Naive thymus-derived CD8-positive, alpha-beta T cell (primary cell): ENCODE measurements around the gene FBXW11. TPM values are rescaled to one million over a fixed set of nuclear protein-coding genes. Genes with fewer than 3 reads are reported as not detected.
"Not testable (repeated sequence)": the region's sequence is repeated elsewhere in the genome, so short reads cannot be mapped to it uniquely, and the experiment has no call there.

Experiments
- ATAC-seq, 2 donors: fragments of 150-1000 bp; cut with Tn5 transposase in 1 of 2; sonication (Bioruptor Pico), chemical (Tn5 transposase) in 1 of 2; 1 replicate in 1 of 2; 2 replicates in 1 of 2; pipeline ENCODE4 v1.10.0; 2021; ENCODE audit warnings: mild to moderate bottlenecking in 2 of 2, moderate library complexity in 2 of 2
- POLR2A ChIA-PET: fragments of 350-600 bp; sonication (Branson Sonifier 250); formaldehyde crosslinking; loops from one replicate; lab custom pipeline; 2021; ENCODE audit warnings: antibody characterized with exemption; lab: Charles Lee
- DNase-seq, 10 donors: peaks; one replicate each; pipeline versions ENCODE4 v3.0.0 to v3.0.0-alpha.2; 2020 to 2022
- H3K27ac Mint-ChIP-seq, 10 donors: one replicate each; pipeline ENCODE4 v1.8.0; 2020 to 2022; ENCODE audit warnings: mild to moderate bottlenecking in 10 of 10, mixed read lengths in 10 of 10, moderate library complexity in 4 of 10, inconsistent platforms in 1 of 10
- H3K27me3 Mint-ChIP-seq, 5 donors: one replicate each; pipeline ENCODE4 v1.8.0; 2021 to 2022; ENCODE audit warnings: mixed read lengths in 5 of 5
- H3K36me3 Mint-ChIP-seq, 3 donors: one replicate each; pipeline ENCODE4 v1.8.0; 2020 to 2022; ENCODE audit warnings: mixed read lengths in 3 of 3, mild to moderate bottlenecking in 2 of 3, inconsistent platforms in 1 of 3
- H3K4me1 Mint-ChIP-seq, 4 donors: one replicate each; pipeline ENCODE4 v1.8.0; 2021 to 2022; ENCODE audit warnings: mixed read lengths in 4 of 4
- H3K4me3 Mint-ChIP-seq, 10 donors: one replicate each; pipeline ENCODE4 v1.8.0; 2020 to 2022; ENCODE audit warnings: mild to moderate bottlenecking in 10 of 10, mixed read lengths in 10 of 10, moderate library complexity in 6 of 10, inconsistent platforms in 1 of 10
- H3K9me3 Mint-ChIP-seq, 9 donors: one replicate each; pipeline ENCODE4 v1.8.0; 2020 to 2022; ENCODE audit warnings: mixed read lengths in 9 of 9, mild to moderate bottlenecking in 3 of 9, inconsistent platforms in 1 of 9, moderate library complexity in 1 of 9
- polyA plus RNA-seq, 3 donors: library from polyadenylated mRNA; unstranded; fragments of 300-500 nt; fragmentation: Illumina TruSeq; gene quantifications; one replicate each; pipeline ENCODE4 v1.2.3, GENCODE V29; 2021
- total RNA-seq, 8 experiments: library from RNA in 2 of 8; stranded (reverse) in 2 of 8; gene quantifications; one replicate each; pipeline ENCODE4 v1.2.3 and lab custom pipeline; 2021 to 2026

FBXW11 gene
- total and polyA plus RNA-seq, 5 experiments from 2014 or later, result 13.5 to 39.5 (median 18.3) TPM

DNA sequence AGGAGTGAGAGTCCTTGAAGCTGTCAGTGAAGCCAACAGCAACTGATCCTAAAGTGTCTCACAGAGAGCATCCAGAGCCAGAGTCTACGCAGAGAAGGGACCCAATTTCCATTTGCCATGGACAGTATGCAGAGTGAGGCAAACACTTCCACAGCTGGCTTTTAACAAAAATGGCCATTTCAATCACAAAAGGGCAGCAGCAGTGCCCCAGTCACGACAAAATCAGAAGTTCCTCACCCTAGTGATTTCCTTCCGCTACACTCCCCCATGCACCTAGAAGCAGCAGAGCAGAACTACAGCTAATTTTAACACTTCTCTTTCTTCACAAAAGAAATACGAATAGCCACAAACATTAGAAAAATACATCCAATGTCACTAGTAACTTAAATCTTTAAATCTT lies 27.9 kb downstream of the FBXW11 start:
- H3K4me1 Mint-ChIP-seq, result peaks cover 31 to 68% (median 50%) of the 10 kb centered on the region in 4 donors
- no peaks in the 10 kb centered on the region for H3K27me3 Mint-ChIP-seq
- POLR2A ChIA-PET, result no interaction called here
- H3K9me3 Mint-ChIP-seq, result peaks cover 0 to 35% (median 16%) of the 10 kb centered on the region in 9 donors
- H3K36me3 Mint-ChIP-seq, result peaks cover 5 to 35% (median 21%) of the 10 kb centered on the region in 3 donors
- ATAC-seq (no peak), DNase-seq (no peak)
- H3K4me3 Mint-ChIP-seq, result peak overlapping the region in 3 of 10 donors; percentile 34 to 65 (median 34)
- H3K27ac Mint-ChIP-seq, result peak overlapping the region in 4 of 10 donors; percentile 0 to 75 (median 40)

DNA sequence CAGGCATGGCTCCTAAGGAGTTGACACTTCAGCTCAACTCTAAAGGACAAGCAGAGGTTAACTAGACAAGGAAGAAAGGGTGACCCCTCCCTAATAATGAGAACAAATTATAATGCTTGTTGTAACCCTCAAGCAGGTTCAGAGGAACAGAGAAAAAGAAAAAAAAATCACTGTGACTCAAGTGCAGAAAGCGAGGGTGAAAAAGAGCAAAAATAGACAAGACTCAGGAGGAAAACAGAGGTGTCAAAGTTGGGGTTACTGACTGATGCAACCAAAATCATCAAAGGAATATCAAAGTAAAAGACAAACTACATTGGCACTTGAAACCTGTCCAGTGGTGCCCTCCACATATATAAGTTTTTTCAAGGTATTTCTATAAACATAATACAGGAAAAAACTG lies 28.4 kb downstream of the FBXW11 start:
- H3K4me3 Mint-ChIP-seq, result peak overlapping the region in 3 of 10 donors; percentile 20 to 65 (median 51)
- H3K36me3 Mint-ChIP-seq, result peaks cover 5 to 33% (median 23%) of the 10 kb centered on the region in 3 donors
- DNase-seq (no peak), ATAC-seq (no peak)
- peaks cover 0 to 35% (median 16%) of the 10 kb centered on the region in 9 donors for H3K9me3 Mint-ChIP-seq
- H3K27ac Mint-ChIP-seq, result peak overlapping the region in 2 of 10 donors; percentile 15 to 75
- H3K4me1 Mint-ChIP-seq, result peaks cover 35 to 72% (median 53%) of the 10 kb centered on the region in 4 donors
- H3K27me3 Mint-ChIP-seq, result no peaks in the 10 kb centered on the region
- POLR2A ChIA-PET, result no interaction called here

GRCh38 chr5:171977244-171977950 lies 29.0 kb downstream of the FBXW11 start:
- Mint-ChIP-seq H3K9me3 (peaks cover 0 to 35% (median 16%) of the 10 kb centered on the region in 9 donors), H3K36me3 (peaks cover 5 to 29% (median 22%) of the 10 kb centered on the region in 3 donors), H3K4me3 (peak overlapping the region in 3 of 10 donors; percentile 14 to 65 (median 39)), H3K4me1 (peaks cover 34 to 69% (median 54%) of the 10 kb centered on the region in 4 donors), H3K27ac (peak overlapping the region in 3 of 10 donors; percentile 15 to 75 (median 31))
- DNase-seq, POLR2A ChIA-PET, H3K27me3 Mint-ChIP-seq, ATAC-seq: not testable (repeated sequence)

DNA sequence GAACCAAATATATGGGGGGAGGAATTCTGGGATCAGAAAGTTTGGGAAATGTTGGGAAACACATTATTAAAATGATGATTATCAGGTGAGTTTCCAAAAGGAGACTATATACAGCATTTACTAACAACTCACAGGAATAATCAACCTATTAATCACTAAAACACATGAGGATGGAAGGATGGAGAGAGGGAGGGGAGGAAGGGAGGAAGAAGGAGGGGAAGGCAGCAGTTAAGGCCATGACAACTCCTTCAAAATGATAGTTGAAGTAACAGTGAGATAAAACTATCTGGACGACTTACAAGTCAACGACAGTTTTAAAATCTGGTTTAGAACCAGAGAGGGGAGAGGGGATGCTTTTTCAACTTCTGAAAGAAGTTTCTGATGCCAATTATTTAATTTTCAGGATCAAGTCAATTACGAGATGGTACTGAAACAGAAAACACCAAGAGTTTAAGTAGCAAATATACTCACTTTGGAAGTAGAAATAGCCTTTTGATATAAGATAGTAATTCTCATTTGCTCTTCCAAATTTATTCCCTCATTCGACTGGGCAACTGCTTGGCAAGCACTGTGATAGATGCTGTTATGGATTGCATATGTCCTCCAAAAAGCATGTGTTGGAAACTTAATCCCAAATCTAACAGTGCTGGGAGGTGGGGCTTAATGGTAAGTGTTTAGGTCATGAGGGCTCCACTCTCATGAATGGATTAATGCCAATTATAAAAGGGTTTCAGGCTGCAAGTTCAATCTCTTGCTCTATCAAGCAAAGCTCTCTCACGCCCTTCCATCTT lies 30.4 kb downstream of the FBXW11 start:
- no peak for ATAC-seq
- peaks cover 0 to 27% (median 9%) of the 10 kb centered on the region in 9 donors for H3K9me3 Mint-ChIP-seq
- H3K4me3 Mint-ChIP-seq, result peak overlapping the region in 4 of 10 donors; percentile 0 to 42 (median 19)
- POLR2A ChIA-PET, result no interaction called here
- H3K27ac Mint-ChIP-seq, result peak overlapping the region in 4 of 10 donors; percentile 9 to 88 (median 63)
- DNase-seq, result no peak
- H3K36me3 Mint-ChIP-seq, result peaks cover 5 to 23% (median 21%) of the 10 kb centered on the region in 3 donors
- H3K27me3 Mint-ChIP-seq, result no peaks in the 10 kb centered on the region
- H3K4me1 Mint-ChIP-seq, result peaks cover 38 to 63% (median 56%) of the 10 kb centered on the region in 4 donors

DNA sequence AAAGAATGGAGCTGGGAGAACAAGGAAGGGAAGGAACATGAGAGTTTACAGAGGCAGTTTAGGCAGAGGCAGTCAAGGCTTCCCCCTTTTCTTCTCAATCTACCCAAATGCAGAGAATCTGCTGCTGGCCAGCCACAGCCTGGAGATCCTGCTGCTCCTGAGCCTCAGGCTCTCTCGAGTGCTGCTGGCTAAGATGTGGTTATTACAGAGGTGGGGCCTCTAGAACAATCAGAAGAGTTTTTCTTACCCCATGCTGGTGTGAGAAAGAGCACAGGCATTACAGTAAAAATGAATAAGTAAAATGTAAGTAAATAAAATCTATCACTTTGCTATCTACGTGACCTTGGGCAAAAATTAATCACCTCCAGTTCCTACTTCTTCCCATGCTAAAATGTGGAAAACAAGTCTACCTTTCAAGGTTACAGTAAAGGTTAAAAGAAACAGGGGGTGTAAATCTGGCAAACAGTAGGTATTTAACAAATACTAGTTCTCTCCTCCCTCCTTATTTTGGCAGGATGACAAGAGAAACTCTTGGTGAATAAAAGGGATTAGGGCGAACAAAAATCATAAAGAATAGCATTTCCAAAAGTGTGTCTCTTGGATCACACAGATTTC lies 31.1 kb downstream of the FBXW11 start:
- ATAC-seq (peak in 1 of 2 donors; percentile 56), DNase-seq (no peak)
- H3K9me3 Mint-ChIP-seq, result peaks cover 0 to 28% (median 11%) of the 10 kb centered on the region in 9 donors
- peak overlapping the region in 9 of 10 donors; percentile 5 to 88 (median 64) for H3K27ac Mint-ChIP-seq
- H3K4me3 Mint-ChIP-seq, result peak overlapping the region in 5 of 10 donors; percentile 7 to 42 (median 33)
- peaks cover 40 to 67% (median 62%) of the 10 kb centered on the region in 4 donors for H3K4me1 Mint-ChIP-seq
- H3K27me3 Mint-ChIP-seq, result no peaks in the 10 kb centered on the region
- POLR2A ChIA-PET, result no interaction called here
- peaks cover 6 to 25% (median 23%) of the 10 kb centered on the region in 3 donors for H3K36me3 Mint-ChIP-seq

DNA sequence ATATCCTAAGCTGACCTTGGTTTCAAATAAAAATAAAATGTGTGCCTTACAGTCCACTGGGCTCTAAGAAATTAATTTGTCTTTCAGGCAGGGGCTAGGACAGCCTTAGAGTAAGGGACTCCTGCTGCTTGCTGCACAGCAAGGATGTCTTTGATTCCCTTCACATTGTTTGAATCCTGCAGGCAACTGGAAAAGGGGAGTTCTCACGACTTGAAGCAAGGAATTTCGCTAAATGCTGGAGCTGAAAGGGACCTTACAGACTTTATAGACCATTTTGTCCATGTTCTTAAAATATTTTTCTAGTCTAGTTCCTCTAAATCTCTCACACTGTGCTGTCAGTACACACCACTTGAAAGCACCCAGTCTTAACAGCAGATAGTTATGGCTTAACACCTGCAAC lies 35.6 kb downstream of the FBXW11 start:
- ATAC-seq, result no peak
- Mint-ChIP-seq H3K36me3 (peaks cover 5 to 23% (median 18%) of the 10 kb centered on the region in 3 donors), H3K9me3 (peaks cover 0 to 8% (median 0%) of the 10 kb centered on the region in 9 donors), H3K27ac (peak overlapping the region in 1 of 10 donors; percentile 50), H3K27me3 (no peaks in the 10 kb centered on the region), H3K4me3 (no peak overlapping the region), H3K4me1 (peaks cover 37 to 72% (median 64%) of the 10 kb centered on the region in 4 donors)
- DNase-seq, result no peak
- POLR2A ChIA-PET, result interaction anchor here (1.3 kb wide), 1 partner anchor 36 kb away, joined by 4 read pairs; the partner anchor contains the start of gene FBXW11

DNA sequence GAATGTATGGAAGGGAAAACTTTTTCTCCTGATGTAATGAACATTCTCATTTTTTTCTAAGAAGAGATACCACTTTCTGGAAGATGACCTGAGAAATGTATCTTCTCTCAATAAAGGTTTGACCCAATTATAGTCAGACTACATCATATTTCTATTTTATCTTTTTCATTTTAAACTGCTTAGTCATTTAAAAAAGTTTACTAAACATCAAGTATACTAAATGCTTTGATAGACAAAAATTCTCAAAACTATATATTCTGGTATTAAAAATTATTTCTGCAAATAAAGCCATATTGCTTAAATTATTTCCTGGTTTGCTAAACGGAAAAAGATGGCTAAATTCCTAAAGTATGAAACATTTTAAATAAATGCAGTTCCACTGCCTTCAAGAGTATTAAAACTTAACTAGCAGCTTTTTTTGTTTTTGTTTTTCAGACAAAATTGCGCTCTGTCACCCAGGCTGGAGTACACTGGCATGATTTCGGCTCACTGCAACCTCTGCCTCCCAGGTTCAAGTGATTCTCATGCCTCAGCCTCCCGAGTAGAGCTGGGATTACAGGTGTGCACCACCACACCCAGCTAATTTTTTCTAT lies 37.1 kb downstream of the FBXW11 start:
- DNase-seq (no peak), ATAC-seq (no peak)
- H3K27me3 Mint-ChIP-seq, result no peaks in the 10 kb centered on the region
- peaks cover 30 to 70% (median 61%) of the 10 kb centered on the region in 4 donors for H3K4me1 Mint-ChIP-seq
- H3K9me3 Mint-ChIP-seq, result peaks cover 0 to 8% (median 0%) of the 10 kb centered on the region in 9 donors
- no peak overlapping the region for H3K4me3 Mint-ChIP-seq
- H3K36me3 Mint-ChIP-seq, result peaks cover 5 to 20% (median 17%) of the 10 kb centered on the region in 3 donors
- peak overlapping the region in 2 of 10 donors; percentile 12 to 24 for H3K27ac Mint-ChIP-seq
- POLR2A ChIA-PET, result no interaction called here

GRCh38 chr5:171968531-171968930 lies 37.9 kb downstream of the FBXW11 start:
- Mint-ChIP-seq H3K36me3 (peaks cover 5 to 20% (median 17%) of the 10 kb centered on the region in 3 donors), H3K4me1 (peaks cover 31 to 74% (median 66%) of the 10 kb centered on the region in 4 donors), H3K9me3 (peaks cover 0 to 8% (median 0%) of the 10 kb centered on the region in 9 donors), H3K27ac (peak overlapping the region in 6 of 10 donors; percentile 0 to 70 (median 46)), H3K27me3 (no peaks in the 10 kb centered on the region), H3K4me3 (peak overlapping the region in 1 of 10 donors; percentile 8)
- DNase-seq (no peak), ATAC-seq (no peak)
- POLR2A ChIA-PET, result no interaction called here

- Mint-ChIP-seq H3K4me1 (peaks cover 30 to 82% (median 70%) of the 10 kb centered on the region in 4 donors), H3K9me3 (peaks cover 0 to 8% (median 0%) of the 10 kb centered on the region in 9 donors), H3K36me3 (peaks cover 5 to 20% (median 12%) of the 10 kb centered on the region in 3 donors), H3K4me3 (peak overlapping the region in 2 of 10 donors; percentile 27 to 49), H3K27me3 (no peaks in the 10 kb centered on the region), H3K27ac (peak overlapping the region in 4 of 10 donors; percentile 2 to 66 (median 16))
- POLR2A ChIA-PET, result interaction anchor here (0.6 kb wide), 1 partner anchor 8 kb away, joined by 3 read pairs; no protein-coding TSS in a partner anchor
- ATAC-seq, result no peak
- DNase-seq, result no peak
Observed at GRCh38 chr5:171966964-171967363, 39.5 kb downstream of the FBXW11 start.

GRCh38 chr5:171966270-171966669 lies 40.2 kb downstream of the FBXW11 start:
- ATAC-seq (peak in 1 of 2 donors; percentile 52), DNase-seq (no peak)
- Mint-ChIP-seq H3K27ac (peak overlapping the region in 4 of 10 donors; percentile 3 to 69 (median 24)), H3K9me3 (peaks cover 0 to 8% (median 0%) of the 10 kb centered on the region in 9 donors), H3K4me3 (peak overlapping the region in 5 of 10 donors; percentile 7 to 48 (median 28)), H3K4me1 (peaks cover 29 to 87% (median 70%) of the 10 kb centered on the region in 4 donors), H3K36me3 (peaks cover 5 to 19% (median 10%) of the 10 kb centered on the region in 3 donors), H3K27me3 (no peaks in the 10 kb centered on the region)
- POLR2A ChIA-PET, result no interaction called here

GRCh38 chr5:171965745-171966144 lies 40.7 kb downstream of the FBXW11 start:
- H3K4me3 Mint-ChIP-seq, result peak overlapping the region in 1 of 10 donors; percentile 14
- ATAC-seq (no peak), DNase-seq (no peak)
- peaks cover 25 to 87% (median 68%) of the 10 kb centered on the region in 4 donors for H3K4me1 Mint-ChIP-seq
- peaks cover 5 to 13% (median 7%) of the 10 kb centered on the region in 3 donors for H3K36me3 Mint-ChIP-seq
- peak overlapping the region in 2 of 10 donors; percentile 40 to 51 for H3K27ac Mint-ChIP-seq
- POLR2A ChIA-PET, result no interaction called here
- H3K27me3 Mint-ChIP-seq, result no peaks in the 10 kb centered on the region
- peaks cover 0 to 8% (median 0%) of the 10 kb centered on the region in 9 donors for H3K9me3 Mint-ChIP-seq
